Suprapubic skin (tissue), 4 donors: ENCODE data around the gene PSMA6. TPM values are rescaled to one million over a fixed set of nuclear protein-coding genes. Genes with fewer than 3 reads are reported as not detected.

Experiments used
- DNase-seq, 2 donors: peaks; one replicate each; pipeline ENCODE4 v3.0.0-alpha.2; 2019; ENCODE audit warnings: low spot score in 2 of 2
- H3K27ac ChIP-seq: fragments of 200-600 bp; sonication (generic); one replicate; pipeline ENCODE4 v1.5.1; 2019
- H3K27me3 ChIP-seq: fragments of 200-600 bp; sonication (generic); one replicate; pipeline ENCODE4 v1.5.1; 2019
- H3K36me3 ChIP-seq: fragments of 200-600 bp; sonication (generic); one replicate; pipeline ENCODE4 v1.5.1; 2019
- H3K4me1 ChIP-seq: fragments of 200-600 bp; sonication (generic); one replicate; pipeline ENCODE4 v1.5.1; 2019
- H3K4me3 ChIP-seq: fragments of 200-600 bp; sonication (generic); one replicate; pipeline ENCODE4 v1.5.1; 2019; ENCODE audit warnings: mild to moderate bottlenecking
- H3K9me3 ChIP-seq: fragments of 200-600 bp; sonication (generic); one replicate; pipeline ENCODE4 v1.5.1; 2019
- CTCF ChIP-seq, 2 donors: fragments of 200-600 bp in 1 of 2; fragments of 450-650 bp in 1 of 2; sonication (generic) in 1 of 2; IDR thresholded peaks; one replicate each; pipeline ENCODE4 v1.5.1; 2016 to 2019; ENCODE audit warnings: antibody characterized with exemption in 2 of 2, mild to moderate bottlenecking in 1 of 2, moderate library complexity in 1 of 2
- EP300 ChIP-seq: sonication (generic); formaldehyde crosslinking; IDR thresholded peaks from one replicate; pipeline ENCODE4 v1.6.1; 2017; ENCODE audit warnings: antibody characterized with exemption
- POLR2A ChIP-seq, 2 donors: fragments of 450-650 bp; IDR thresholded peaks; one replicate each; pipeline ENCODE4 v1.6.1; 2017; ENCODE audit warnings: antibody characterized with exemption in 2 of 2, mild to moderate bottlenecking in 2 of 2, moderate library complexity in 2 of 2
- POLR2AphosphoS5 ChIP-seq, 3 donors: sonication (generic); formaldehyde crosslinking; IDR thresholded peaks; one replicate each; pipeline ENCODE4 v1.6.1; 2017; ENCODE audit warnings: antibody characterized with exemption in 3 of 3
- WGBS: methylation state at CpG from one replicate; pipeline ENCODE4 v1.1.5; 2018; 5-methylcytosine and 5-hydroxymethylcytosine counted together
- total RNA-seq, 4 donors: library from RNA; depleted of rRNA; stranded (reverse); fragments of >200 nt; gene quantifications; one replicate each; pipeline ENCODE4 v1.1.0, GENCODE V29; 2016

PSMA6 gene
- total RNA-seq, 4 donors from 2014 or later, result 80.4 to 133 (median 110) TPM

- H3K36me3 ChIP-seq, result no peaks in the 10 kb centered on the region
- no peak for DNase-seq
- WGBS, result 48% methylated on average over 2 of the region's 2 CpGs
- TF ChIP-seq POLR2A (IDR thresholded peaks at IDR 0.05) (no peak), CTCF (IDR thresholded peaks at IDR 0.05) (no peak), EP300 (no peak)
- no peaks in the 10 kb centered on the region for H3K27me3 ChIP-seq
- H3K4me3 ChIP-seq, result no peak overlapping the region
- H3K9me3 ChIP-seq, result no peaks in the 10 kb centered on the region
- no peak overlapping the region for H3K27ac ChIP-seq
- H3K4me1 ChIP-seq, result no peaks in the 10 kb centered on the region
Observed at GRCh38 chr14:35254736-35255135, 37.4 kb upstream of the PSMA6 start.

GRCh38 chr14:35255711-35256110 lies 36.5 kb upstream of the PSMA6 start:
- whole genome bisulfite sequencing, result 88% methylated on average over 5 of the region's 5 CpGs
- H3K4me1 ChIP-seq, result no peaks in the 10 kb centered on the region

DNA sequence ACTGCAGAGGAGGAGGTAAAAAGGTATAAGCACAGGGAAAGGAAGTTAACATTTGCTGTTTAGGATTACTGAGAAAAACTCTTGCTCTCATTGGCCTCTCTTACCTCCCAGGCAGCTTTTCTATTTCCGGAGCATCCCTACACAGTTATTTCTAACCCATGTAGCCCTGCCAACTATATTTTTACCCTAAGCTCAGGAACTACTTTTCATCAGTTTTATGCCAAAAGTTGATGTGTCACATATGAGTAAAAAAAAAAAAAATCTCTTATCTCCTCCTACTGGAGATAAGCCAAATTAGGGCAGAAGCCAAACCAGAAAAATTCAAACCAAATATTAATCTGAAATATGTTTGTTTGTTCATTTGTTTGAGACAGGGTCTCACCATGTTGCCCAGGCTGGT lies 34.4 kb upstream of the PSMA6 start:
- 43% methylated on average over 1 of the region's 1 CpG for WGBS
- TF ChIP-seq CTCF (IDR thresholded peaks at IDR 0.05) (no peak), POLR2AphosphoS5 (IDR thresholded peaks at IDR 0.05) (no peak), EP300 (no peak), POLR2A (IDR thresholded peaks at IDR 0.05) (no peak)

More at GRCh38 chr14:35255711-35256110, 36.5 kb upstream of the PSMA6 start:
- Histone ChIP-seq H3K27me3 (no peaks in the 10 kb centered on the region), H3K36me3 (no peaks in the 10 kb centered on the region), H3K4me3 (no peak overlapping the region), H3K9me3 (no peaks in the 10 kb centered on the region), H3K27ac (no peak overlapping the region)
- no peak for DNase-seq
- TF ChIP-seq EP300 (no peak), CTCF (IDR thresholded peaks at IDR 0.05) (no peak), POLR2A (IDR thresholded peaks at IDR 0.05) (no peak), POLR2AphosphoS5 (IDR thresholded peaks at IDR 0.05) (no peak)

DNA sequence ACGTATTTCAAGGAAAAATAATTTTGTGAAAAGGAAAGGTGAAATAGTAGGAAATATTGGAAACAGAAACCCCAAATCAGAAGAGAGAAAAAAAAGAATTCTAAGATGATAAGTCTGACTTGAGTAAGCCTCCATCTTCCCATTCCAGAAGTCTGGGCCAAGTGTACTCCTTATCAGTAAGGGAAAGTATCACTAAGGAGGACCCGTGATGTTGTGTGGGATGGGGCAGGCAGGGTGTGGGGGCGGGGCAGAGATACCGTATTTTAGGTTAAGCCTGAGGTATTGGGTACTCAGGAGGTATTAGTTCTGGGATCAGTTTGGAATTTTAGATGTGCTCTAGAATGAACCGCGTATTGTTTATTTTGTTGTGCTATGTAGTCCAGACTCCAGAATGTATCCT lies 33.8 kb upstream of the PSMA6 start:
- Histone ChIP-seq H3K4me1 (no peaks in the 10 kb centered on the region), H3K9me3 (no peaks in the 10 kb centered on the region), H3K36me3 (no peaks in the 10 kb centered on the region), H3K27ac (no peak overlapping the region), H3K27me3 (no peaks in the 10 kb centered on the region), H3K4me3 (no peak overlapping the region)
- DNase-seq, result no peak
- no peak for TF ChIP-seq POLR2AphosphoS5 (IDR thresholded peaks at IDR 0.05)
- TF ChIP-seq EP300, result no peak
- TF ChIP-seq POLR2A (IDR thresholded peaks at IDR 0.05), result no peak
- TF ChIP-seq CTCF (IDR thresholded peaks at IDR 0.05), result no peak
- 84% methylated on average over 6 of the region's 6 CpGs for WGBS

More for the DNA sequence above, 34.4 kb upstream of the PSMA6 start:
- Histone ChIP-seq H3K36me3 (no peaks in the 10 kb centered on the region), H3K4me1 (no peaks in the 10 kb centered on the region), H3K27ac (no peak overlapping the region), H3K27me3 (no peaks in the 10 kb centered on the region), H3K4me3 (no peak overlapping the region), H3K9me3 (no peaks in the 10 kb centered on the region)
- DNase-seq, result no peak

DNA sequence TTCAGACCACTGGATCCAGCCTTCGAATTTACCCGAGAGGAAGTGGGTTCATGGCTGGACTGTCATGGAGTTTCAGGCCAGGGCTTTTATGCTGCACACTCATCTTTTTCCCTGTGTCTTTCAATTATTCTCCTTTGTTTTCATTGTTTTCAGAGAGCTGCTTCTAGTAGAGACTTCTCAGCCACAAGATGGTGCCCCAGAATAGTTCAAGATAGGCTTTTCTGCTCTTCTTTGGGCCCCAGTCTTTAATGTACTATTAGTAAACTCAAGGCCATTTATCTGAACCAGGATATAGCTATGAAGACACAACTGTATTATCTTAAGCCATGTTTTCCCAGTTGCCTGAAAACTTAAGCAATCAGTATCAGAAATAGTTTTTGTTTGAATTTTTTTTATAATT lies 30.4 kb upstream of the PSMA6 start:
- Histone ChIP-seq H3K27me3 (no peaks in the 10 kb centered on the region), H3K4me1 (no peaks in the 10 kb centered on the region), H3K36me3 (no peaks in the 10 kb centered on the region), H3K27ac (no peak overlapping the region), H3K9me3 (no peaks in the 10 kb centered on the region), H3K4me3 (no peak overlapping the region)
- TF ChIP-seq POLR2AphosphoS5 (IDR thresholded peaks at IDR 0.05), result no peak
- TF ChIP-seq CTCF (IDR thresholded peaks at IDR 0.05), result no peak
- TF ChIP-seq POLR2A (IDR thresholded peaks at IDR 0.05), result no peak
- no peak for TF ChIP-seq EP300
- DNase-seq, result no peak
- WGBS, result 90% methylated on average over 2 of the region's 2 CpGs
